Chondrocyte (in vitro differentiated cells): ENCODE measurements around the gene LCAT. TPM values are rescaled to one million over a fixed set of nuclear protein-coding genes. Genes with fewer than 3 reads are reported as not detected.
A peak's percentile ranks its signal among the peaks of the same experiment; 100 is the strongest.

Source experiments
- DNase-seq: peaks from one replicate; pipeline ENCODE4 v3.0.0; 2021; ENCODE audit warnings: mixed read lengths, low spot score
- H3K27ac Mint-ChIP-seq: one replicate; pipeline ENCODE4 v1.8.0; 2021; ENCODE audit warnings: mild to moderate bottlenecking, moderate library complexity, mixed read lengths; ENCODE audit not compliant: unreplicated experiment
- H3K27me3 Mint-ChIP-seq: 2 replicates; pipeline ENCODE4 v1.8.0; 2021; ENCODE audit warnings: low read depth, mixed read lengths
- H3K36me3 Mint-ChIP-seq: 2 replicates; pipeline ENCODE4 v1.8.0; 2021; ENCODE audit warnings: low read depth, mixed read lengths
- H3K4me1 Mint-ChIP-seq: 2 replicates; pipeline ENCODE4 v1.8.0; 2021; ENCODE audit warnings: low read depth, mild to moderate bottlenecking, mixed read lengths
- H3K4me3 Mint-ChIP-seq: one replicate; pipeline ENCODE4 v1.8.0; 2021; ENCODE audit warnings: mild to moderate bottlenecking, moderate library complexity, mixed read lengths; ENCODE audit not compliant: unreplicated experiment
- H3K9me3 Mint-ChIP-seq: 2 replicates; pipeline ENCODE4 v1.8.0; 2021; ENCODE audit warnings: low read depth, mixed read lengths
- total RNA-seq: library from RNA; stranded (reverse); gene quantifications from 3 replicates; pipeline ENCODE4 v1.2.1, GENCODE V29; 2021
- TF ChIP-seq, protein P1 (sequence below): fragments of 200-600 bp; sonication (generic); IDR thresholded peaks from 2 replicates; pipeline ENCODE4 v1.5.0; 2021; ENCODE audit warnings: antibody characterized with exemption, mild to moderate bottlenecking, moderate library complexity

The LCAT gene
- total RNA-seq, 1 donor from 2014 or later: 38.2 TPM

DNA sequence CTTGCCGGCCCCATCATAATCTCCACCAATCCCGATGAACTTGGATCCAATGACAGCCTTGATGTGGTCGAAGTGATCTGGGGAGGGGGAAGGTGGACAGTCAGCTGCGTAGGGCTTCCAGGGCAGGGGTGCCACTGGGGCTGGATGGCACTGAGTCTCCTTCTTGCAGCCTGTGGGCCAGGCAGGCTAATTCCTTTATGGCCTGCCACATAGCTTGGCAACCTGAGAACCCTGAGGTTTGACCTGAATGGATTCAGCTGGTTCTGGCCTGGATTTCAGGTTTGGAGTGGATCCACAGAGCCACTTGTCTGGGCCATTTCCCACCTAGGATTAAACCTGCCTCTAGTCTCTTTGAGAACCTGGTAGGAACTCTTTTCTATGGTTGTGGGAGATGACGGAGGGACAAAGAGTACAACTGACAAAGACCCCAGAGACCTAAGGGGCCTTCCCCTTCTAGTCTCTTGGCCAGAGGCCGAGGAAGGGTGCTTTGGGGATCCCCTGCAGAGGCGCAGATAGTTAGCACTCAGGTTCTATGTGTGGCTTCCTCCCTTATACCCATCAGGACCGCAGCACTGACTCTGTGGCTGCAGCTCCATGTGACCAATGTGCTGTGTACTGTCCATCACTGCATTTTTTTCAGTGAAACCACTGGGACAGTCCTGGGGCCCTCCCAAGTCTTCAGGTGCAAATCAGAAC is 45.5 kb upstream of the LCAT start:
- DNase-seq: no peak
- H3K4me1 Mint-ChIP-seq: peaks cover 6% of the 10 kb centered on the region

DNA sequence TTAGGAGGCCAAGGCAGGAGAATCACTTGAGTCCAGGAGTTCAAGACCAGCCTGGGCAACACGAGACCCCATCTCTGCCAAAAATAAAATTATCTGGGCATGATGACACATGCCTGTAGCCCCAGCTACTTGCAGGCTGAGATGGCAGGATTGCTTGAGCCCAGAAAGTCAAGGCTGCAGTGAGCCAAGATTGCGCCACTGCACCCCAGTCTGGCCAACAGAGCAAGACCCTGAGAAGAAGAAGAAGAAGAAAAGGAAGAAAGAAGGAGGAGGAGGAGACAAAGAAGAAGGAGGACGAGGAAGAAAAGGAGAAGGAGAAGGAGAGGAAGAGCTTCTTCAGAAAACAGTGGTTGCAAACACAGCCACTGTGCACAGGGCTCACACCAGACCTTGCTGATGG is 44.8 kb upstream of the LCAT start:
- H3K27ac Mint-ChIP-seq: no peak overlapping the region
- H3K9me3 Mint-ChIP-seq: no peaks in the 10 kb centered on the region
- no peak overlapping the region for H3K4me3 Mint-ChIP-seq
- no peak for DNase-seq
- TF ChIP-seq, protein P1, sequence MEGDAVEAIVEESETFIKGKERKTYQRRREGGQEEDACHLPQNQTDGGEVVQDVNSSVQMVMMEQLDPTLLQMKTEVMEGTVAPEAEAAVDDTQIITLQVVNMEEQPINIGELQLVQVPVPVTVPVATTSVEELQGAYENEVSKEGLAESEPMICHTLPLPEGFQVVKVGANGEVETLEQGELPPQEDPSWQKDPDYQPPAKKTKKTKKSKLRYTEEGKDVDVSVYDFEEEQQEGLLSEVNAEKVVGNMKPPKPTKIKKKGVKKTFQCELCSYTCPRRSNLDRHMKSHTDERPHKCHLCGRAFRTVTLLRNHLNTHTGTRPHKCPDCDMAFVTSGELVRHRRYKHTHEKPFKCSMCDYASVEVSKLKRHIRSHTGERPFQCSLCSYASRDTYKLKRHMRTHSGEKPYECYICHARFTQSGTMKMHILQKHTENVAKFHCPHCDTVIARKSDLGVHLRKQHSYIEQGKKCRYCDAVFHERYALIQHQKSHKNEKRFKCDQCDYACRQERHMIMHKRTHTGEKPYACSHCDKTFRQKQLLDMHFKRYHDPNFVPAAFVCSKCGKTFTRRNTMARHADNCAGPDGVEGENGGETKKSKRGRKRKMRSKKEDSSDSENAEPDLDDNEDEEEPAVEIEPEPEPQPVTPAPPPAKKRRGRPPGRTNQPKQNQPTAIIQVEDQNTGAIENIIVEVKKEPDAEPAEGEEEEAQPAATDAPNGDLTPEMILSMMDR: no peak
- no peaks in the 10 kb centered on the region for H3K27me3 Mint-ChIP-seq
- no peaks in the 10 kb centered on the region for H3K36me3 Mint-ChIP-seq
- peaks cover 3% of the 10 kb centered on the region for H3K4me1 Mint-ChIP-seq

More for the DNA sequence above, 45.5 kb upstream of the LCAT start:
- H3K9me3 Mint-ChIP-seq: no peaks in the 10 kb centered on the region
- H3K27ac Mint-ChIP-seq: no peak overlapping the region
- H3K4me3 Mint-ChIP-seq: no peak overlapping the region
- no peaks in the 10 kb centered on the region for H3K27me3 Mint-ChIP-seq
- TF ChIP-seq, protein P1: no peak
- no peaks in the 10 kb centered on the region for H3K36me3 Mint-ChIP-seq

DNA sequence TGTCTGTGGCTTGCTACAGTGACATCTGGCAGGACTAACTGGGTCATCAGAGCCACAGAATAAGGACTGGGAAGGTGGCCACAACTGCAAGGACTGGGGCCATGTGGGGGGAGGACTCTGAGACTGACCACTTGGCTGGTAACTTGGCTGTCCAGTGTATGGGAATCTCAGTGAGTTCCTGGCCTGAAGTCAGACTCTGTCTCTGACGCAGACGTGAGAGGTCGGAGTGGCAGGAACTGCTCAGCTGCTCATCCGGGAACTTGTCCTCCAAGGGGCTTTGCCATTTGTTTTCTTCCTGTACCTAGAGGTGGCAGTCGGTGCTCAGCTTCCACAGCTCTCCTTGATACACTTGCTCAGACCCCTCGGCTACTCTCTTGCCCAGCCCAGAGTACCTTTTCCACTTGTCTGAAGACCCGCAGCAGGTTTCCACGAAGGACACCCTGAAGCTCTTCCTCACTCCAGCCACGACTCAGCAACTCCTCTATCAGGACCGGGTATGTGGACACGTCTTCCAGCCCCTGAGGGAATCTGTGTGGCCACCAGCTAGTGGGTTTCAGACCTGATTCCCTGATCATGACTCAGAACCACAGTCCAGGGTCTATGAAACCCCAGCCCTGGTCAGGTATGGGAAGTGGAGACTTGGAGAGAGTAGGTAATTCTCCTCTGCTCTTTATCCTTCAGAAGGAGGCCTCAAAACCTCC is 43.7 kb upstream of the LCAT start:
- Mint-ChIP-seq H3K9me3 (no peaks in the 10 kb centered on the region), H3K36me3 (no peaks in the 10 kb centered on the region), H3K4me1 (no peaks in the 10 kb centered on the region), H3K4me3 (no peak overlapping the region), H3K27ac (no peak overlapping the region), H3K27me3 (no peaks in the 10 kb centered on the region)
- TF ChIP-seq, protein P1: no peak
- no peak for DNase-seq

DNA sequence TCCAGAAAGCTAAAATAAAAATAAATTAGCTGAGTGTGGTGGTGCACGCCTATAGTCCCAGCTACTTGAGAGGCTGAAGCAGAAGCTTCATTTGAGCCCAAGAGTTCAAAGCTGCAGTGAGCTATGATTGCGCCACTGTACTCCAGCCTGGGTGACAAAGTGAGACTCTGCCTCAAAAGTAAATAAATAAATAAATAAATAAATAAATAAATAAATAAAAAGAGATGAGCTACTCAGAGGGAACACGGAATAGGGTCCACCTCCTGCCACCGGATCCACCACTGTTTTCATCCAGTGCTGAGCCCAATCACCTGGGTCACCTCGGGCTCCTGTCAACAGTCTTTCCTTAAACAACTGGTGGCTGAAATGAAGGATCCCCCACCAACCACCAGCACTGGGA is 43.0 kb upstream of the LCAT start:
- Mint-ChIP-seq H3K4me1 (no peaks in the 10 kb centered on the region), H3K36me3 (no peaks in the 10 kb centered on the region), H3K4me3 (no peak overlapping the region), H3K27me3 (no peaks in the 10 kb centered on the region), H3K27ac (no peak overlapping the region), H3K9me3 (no peaks in the 10 kb centered on the region)
- TF ChIP-seq, protein P1: no peak
- no peak for DNase-seq

DNA sequence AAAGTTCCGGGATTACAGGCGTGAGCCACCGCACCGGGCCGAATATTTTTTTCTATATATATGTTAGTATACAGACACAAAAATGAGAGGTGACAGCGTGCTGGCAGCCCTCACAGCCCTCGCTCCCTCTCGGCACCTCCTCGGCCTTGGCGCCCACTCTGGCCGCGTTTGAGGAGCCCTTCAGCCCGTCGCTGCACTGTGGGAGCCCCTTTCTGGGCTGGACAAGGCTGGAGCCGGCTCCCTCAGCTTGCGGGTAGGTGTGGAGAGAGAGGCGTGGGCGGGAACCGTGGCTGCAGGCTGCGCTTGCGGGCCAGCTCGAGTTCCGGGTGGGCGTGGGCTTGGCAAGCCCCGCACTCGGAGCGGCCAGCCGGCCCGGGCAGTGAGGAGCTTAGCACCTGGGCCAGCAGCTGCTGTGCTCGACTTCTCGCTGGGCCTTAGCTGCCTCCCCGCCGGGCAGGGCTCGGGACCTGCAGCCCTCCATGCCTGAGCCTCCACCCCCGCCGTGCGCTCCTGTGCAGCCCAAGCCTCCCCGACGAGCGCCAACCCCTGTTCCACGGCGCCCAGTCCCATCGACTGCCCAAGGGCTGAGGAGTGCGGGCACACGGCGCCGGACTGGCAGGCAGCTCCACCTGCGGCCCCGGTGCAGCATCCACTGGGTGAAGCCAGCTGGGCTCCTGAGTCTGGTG is 38.2 kb upstream of the LCAT start:
- Mint-ChIP-seq H3K4me1 (no peaks in the 10 kb centered on the region), H3K27me3 (peaks cover 6% of the 10 kb centered on the region), H3K27ac (no peak overlapping the region), H3K36me3 (no peaks in the 10 kb centered on the region), H3K9me3 (no peaks in the 10 kb centered on the region), H3K4me3 (no peak overlapping the region)
- TF ChIP-seq, protein P1: no peak
- peak; percentile 75 for DNase-seq
